GM12865 (cell line): Measurements from ENCODE around the gene GNG4.

Experiments used
- DNase-seq: peaks from one replicate; pipeline ENCODE4 v3.0.0; 2010; ENCODE audit warnings: low read depth
- H3K4me3 ChIP-seq: 2 replicates; pipeline ENCODE4 v1.5.1; 2011; ENCODE audit warnings: mild to moderate bottlenecking, low read depth, low read length, control low read depth
- TF ChIP-seq, protein P1 (sequence below): IDR thresholded peaks from 2 replicates; pipeline ENCODE4 v1.5.1; 2011; ENCODE audit warnings: low read length, control low read depth, low read depth, inconsistent platforms; ENCODE audit not compliant: insufficient read depth; ENCODE audit errors: missing control alignments

Gene GNG4

GRCh38 chr1:235637756-235638534, 11.6 kb downstream of the GNG4 start:
- TF ChIP-seq, protein P1, sequence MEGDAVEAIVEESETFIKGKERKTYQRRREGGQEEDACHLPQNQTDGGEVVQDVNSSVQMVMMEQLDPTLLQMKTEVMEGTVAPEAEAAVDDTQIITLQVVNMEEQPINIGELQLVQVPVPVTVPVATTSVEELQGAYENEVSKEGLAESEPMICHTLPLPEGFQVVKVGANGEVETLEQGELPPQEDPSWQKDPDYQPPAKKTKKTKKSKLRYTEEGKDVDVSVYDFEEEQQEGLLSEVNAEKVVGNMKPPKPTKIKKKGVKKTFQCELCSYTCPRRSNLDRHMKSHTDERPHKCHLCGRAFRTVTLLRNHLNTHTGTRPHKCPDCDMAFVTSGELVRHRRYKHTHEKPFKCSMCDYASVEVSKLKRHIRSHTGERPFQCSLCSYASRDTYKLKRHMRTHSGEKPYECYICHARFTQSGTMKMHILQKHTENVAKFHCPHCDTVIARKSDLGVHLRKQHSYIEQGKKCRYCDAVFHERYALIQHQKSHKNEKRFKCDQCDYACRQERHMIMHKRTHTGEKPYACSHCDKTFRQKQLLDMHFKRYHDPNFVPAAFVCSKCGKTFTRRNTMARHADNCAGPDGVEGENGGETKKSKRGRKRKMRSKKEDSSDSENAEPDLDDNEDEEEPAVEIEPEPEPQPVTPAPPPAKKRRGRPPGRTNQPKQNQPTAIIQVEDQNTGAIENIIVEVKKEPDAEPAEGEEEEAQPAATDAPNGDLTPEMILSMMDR = no peak
- no peak for DNase-seq

GRCh38 chr1:235635938-235636662, 13.5 kb downstream of the GNG4 start:
- DNase-seq = no peak
- H3K4me3 ChIP-seq = no peak overlapping the region
- TF ChIP-seq, protein P1 = no peak

More at GRCh38 chr1:235637756-235638534, 11.6 kb downstream of the GNG4 start:
- no peak overlapping the region for H3K4me3 ChIP-seq

GRCh38 chr1:235632506-235633401, 16.8 kb downstream of the GNG4 start:
- TF ChIP-seq, protein P1 = no peak
- DNase-seq = peak; percentile 53
- H3K4me3 ChIP-seq = peak overlapping the region; percentile 35

GRCh38 chr1:235631816-235632215, 17.8 kb downstream of the GNG4 start:
- no peak for DNase-seq
- TF ChIP-seq, protein P1 = no peak
- no peak overlapping the region for H3K4me3 ChIP-seq

- TF ChIP-seq, protein P1 = no peak
- DNase-seq = no peak
- no peak overlapping the region for H3K4me3 ChIP-seq
Observed at GRCh38 chr1:235628316-235629005, 21.1 kb downstream of the GNG4 start.

DNA sequence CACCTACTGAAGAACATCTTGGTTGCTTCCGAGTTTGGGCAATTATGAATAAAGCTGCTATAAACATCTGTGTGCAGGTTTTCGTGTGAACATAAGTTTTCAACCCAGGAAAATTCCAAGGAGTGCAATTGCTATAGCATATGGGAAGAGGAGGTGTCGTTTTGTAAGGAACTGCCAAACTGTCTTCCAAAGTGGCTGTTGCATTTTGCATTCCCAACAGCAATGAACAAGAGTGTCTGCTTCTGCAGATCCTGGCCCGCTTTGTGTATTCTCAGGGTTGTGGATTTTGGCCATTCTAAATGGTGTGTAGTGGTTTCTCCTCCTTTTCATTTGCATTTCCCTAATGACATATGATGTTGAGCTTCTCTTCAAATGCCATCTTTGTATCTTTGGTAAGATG, 23.8 kb downstream of the GNG4 start:
- DNase-seq = no peak
- no peak overlapping the region for H3K4me3 ChIP-seq
- TF ChIP-seq, protein P1 = no peak
